DOHH2 (cell line): ENCODE data around the gene HSPB9.
A peak's percentile ranks its signal among the peaks of the same experiment; 100 is the strongest.

Experiments used
- H3F3A ChIP-seq: fragments of 200-600 bp; sonication (generic), shearing (Covaris generic); 2 replicates; pipeline ENCODE4 v1.6.0; 2016; ENCODE audit warnings: antibody characterized with exemption, mild to moderate bottlenecking; ENCODE audit not compliant: control insufficient read depth, insufficient read depth
- H3K27ac ChIP-seq: fragments of 200-600 bp; sonication (generic); 2 replicates; pipeline ENCODE4 v1.5.1; 2014; ENCODE audit warnings: low read depth, mild to moderate bottlenecking, low read length, moderate library complexity
- H3K27me3 ChIP-seq: fragments of 200-600 bp; sonication (generic); 2 replicates; pipeline ENCODE4 v1.6.1; 2014; ENCODE audit warnings: mild to moderate bottlenecking, low read length, mixed read lengths; ENCODE audit not compliant: control insufficient read depth
- H3K36me3 ChIP-seq: fragments of 200-600 bp; sonication (generic); 2 replicates; pipeline ENCODE4 v1.6.1; 2014; ENCODE audit warnings: mild to moderate bottlenecking, low read length, moderate library complexity, mixed read lengths; ENCODE audit not compliant: control insufficient read depth
- H3K4me1 ChIP-seq: fragments of 200-600 bp; sonication (generic); 2 replicates; pipeline ENCODE4 v1.6.1; 2014; ENCODE audit warnings: mild to moderate bottlenecking, low read length, mixed read lengths; ENCODE audit not compliant: control insufficient read depth
- H3K4me2 ChIP-seq: fragments of 200-600 bp; sonication (generic); 2 replicates; pipeline ENCODE4 v1.6.0; 2014; ENCODE audit warnings: mild to moderate bottlenecking, low read length, moderate library complexity
- H3K4me3 ChIP-seq: fragments of 200-600 bp; sonication (generic); 2 replicates; pipeline ENCODE4 v1.5.1; 2014; ENCODE audit warnings: mild to moderate bottlenecking, low read length, mixed read lengths
- H3K79me2 ChIP-seq: fragments of 200-600 bp; sonication (generic); 2 replicates; pipeline ENCODE4 v1.6.1; 2014; ENCODE audit warnings: mild to moderate bottlenecking, low read length, mixed read lengths; ENCODE audit not compliant: control insufficient read depth
- H3K9me2 ChIP-seq: fragments of 200-600 bp; sonication (generic); replicated peaks from 2 replicates; pipeline ENCODE4 v1.6.1; 2014; ENCODE audit warnings: mild to moderate bottlenecking, low read length, mixed read lengths; ENCODE audit not compliant: control insufficient read depth
- H3K9me3 ChIP-seq: fragments of 200-600 bp; sonication (generic); 2 replicates; pipeline ENCODE4 v1.6.1; 2014; ENCODE audit warnings: antibody characterized with exemption, low read length, mixed read lengths; ENCODE audit not compliant: control insufficient read depth, insufficient read depth
- H4K20me1 ChIP-seq: fragments of 200-600 bp; sonication (generic); 2 replicates; pipeline ENCODE4 v1.6.0; 2014; ENCODE audit warnings: low read depth, mild to moderate bottlenecking, antibody characterized with exemption, low read length, moderate library complexity; ENCODE audit not compliant: control insufficient read depth, insufficient read depth
- CTCF ChIP-seq: fragments of 200-600 bp; sonication (generic); IDR thresholded peaks from one replicate; pipeline ENCODE4 v1.5.1; 2014; ENCODE audit warnings: antibody characterized with exemption, mild to moderate bottlenecking, low read depth, low read length; ENCODE audit not compliant: poor library complexity, severe bottlenecking
- EZH2phosphoT487 ChIP-seq: fragments of 200-600 bp; sonication (generic); IDR thresholded peaks from 2 replicates; pipeline ENCODE4 v1.6.1; 2017; ENCODE audit warnings: borderline replicate concordance, mild to moderate bottlenecking, antibody characterized with exemption, low read length, moderate library complexity, mixed read lengths

HSPB9 gene

GRCh38 chr17:42098730-42099399 lies 23.7 kb upstream of the HSPB9 start:
- Histone ChIP-seq H3K36me3 (no peaks in the 10 kb centered on the region), H3K9me3 (no peaks in the 10 kb centered on the region), H3F3A (no peaks in the 10 kb centered on the region), H3K4me2 (no peak overlapping the region), H3K27me3 (peaks cover 24% of the 10 kb centered on the region), H3K4me1 (peaks cover 6% of the 10 kb centered on the region; the same call in 1 of the 2 replicates), H3K4me3 (no peak overlapping the region), H3K79me2 (no peaks in the 10 kb centered on the region), H4K20me1 (no peaks in the 10 kb centered on the region), H3K9me2 (no peaks in the 10 kb centered on the region), H3K27ac (no peak overlapping the region)
- TF ChIP-seq CTCF (no peak), EZH2phosphoT487 (no peak)

GRCh38 chr17:42101513-42102292 lies 20.9 kb upstream of the HSPB9 start:
- H3K27ac ChIP-seq, result no peak overlapping the region
- no peak overlapping the region for H3K4me2 ChIP-seq
- H3K36me3 ChIP-seq, result no peaks in the 10 kb centered on the region
- peak; percentile 99 for TF ChIP-seq CTCF
- no peak for TF ChIP-seq EZH2phosphoT487
- H4K20me1 ChIP-seq, result no peaks in the 10 kb centered on the region
- H3K27me3 ChIP-seq, result peaks cover 13% of the 10 kb centered on the region
- no peaks in the 10 kb centered on the region for H3F3A ChIP-seq
- no peak overlapping the region for H3K4me3 ChIP-seq
- H3K9me2 ChIP-seq, result no peaks in the 10 kb centered on the region
- peaks cover 6% of the 10 kb centered on the region; the same call in 1 of the 2 replicates for H3K4me1 ChIP-seq
- no peaks in the 10 kb centered on the region for H3K9me3 ChIP-seq
- no peaks in the 10 kb centered on the region for H3K79me2 ChIP-seq

- Histone ChIP-seq H3K4me1 (peaks cover 13% of the 10 kb centered on the region), H3K27me3 (no peaks in the 10 kb centered on the region), H3K9me3 (no peaks in the 10 kb centered on the region), H3K79me2 (no peaks in the 10 kb centered on the region), H3F3A (no peaks in the 10 kb centered on the region), H3K9me2 (no peaks in the 10 kb centered on the region), H3K36me3 (no peaks in the 10 kb centered on the region), H4K20me1 (no peaks in the 10 kb centered on the region), H3K27ac (no peak overlapping the region), H3K4me2 (no peak overlapping the region), H3K4me3 (no peak overlapping the region)
- TF ChIP-seq CTCF, result no peak
Measured at GRCh38 chr17:42103221-42103954, 19.2 kb upstream of the HSPB9 start.
